WTC11 (cell line): ENCODE measurements around the gene PCBP3. TPM values are rescaled to one million over a fixed set of nuclear protein-coding genes. Genes with fewer than 3 reads are reported as not detected.

Source experiments
- ATAC-seq: fragments of 200-7000 bp; cut with Tn5 transposase; 2 replicates; pipeline ENCODE4 v1.10.0; 2021; ENCODE audit warnings: mild to moderate bottlenecking, moderate library complexity
- CTCF ChIA-PET: fragments of 300-600 bp; sonication (Branson Sonifier 250); formaldehyde crosslinking; loops from one replicate; lab custom pipeline; 2021; ENCODE audit warnings: antibody characterized with exemption; lab: Charles Lee
- POLR2A ChIA-PET: fragments of 350-600 bp; sonication (Branson Sonifier 250); formaldehyde crosslinking; loops from one replicate; lab custom pipeline; 2021; ENCODE audit warnings: antibody characterized with exemption; lab: Charles Lee
- DNase-seq: peaks from one replicate; pipeline ENCODE4 v3.0.0; 2021; ENCODE audit warnings: low spot score
- H3K27ac Mint-ChIP-seq: 2 replicates; pipeline ENCODE4 v1.8.0; 2021; ENCODE audit warnings: mixed read lengths
- H3K27me3 Mint-ChIP-seq: 2 replicates; pipeline ENCODE4 v1.8.0; 2021; ENCODE audit warnings: low read depth, mild to moderate bottlenecking, moderate library complexity, mixed read lengths
- H3K36me3 Mint-ChIP-seq: 2 replicates; pipeline ENCODE4 v1.8.0; 2021; ENCODE audit warnings: mixed read lengths
- H3K4me1 Mint-ChIP-seq: 2 replicates; pipeline ENCODE4 v1.8.0; 2022; ENCODE audit warnings: mixed read lengths
- H3K4me3 Mint-ChIP-seq: 2 replicates; pipeline ENCODE4 v1.8.0; 2021; ENCODE audit warnings: mild to moderate bottlenecking, moderate library complexity, mixed read lengths
- H3K9me3 Mint-ChIP-seq: 2 replicates; pipeline ENCODE4 v1.8.0; 2021; ENCODE audit warnings: mixed read lengths
- AR ChIP-seq: fragments of 250-450 bp; sonication (Bioruptor Pico); IDR thresholded peaks from 2 replicates; pipeline ENCODE4 v1.9.0; 2021; ENCODE audit warnings: mild to moderate bottlenecking
- ATF1 ChIP-seq: sonication (generic); formaldehyde crosslinking; IDR thresholded peaks from 2 replicates; pipeline ENCODE4 v1.8.1; 2023; ENCODE audit warnings: mild to moderate bottlenecking, moderate library complexity, missing genetic modification reagents
- ATF2 ChIP-seq: sonication (generic); formaldehyde crosslinking; IDR thresholded peaks from 2 replicates; pipeline ENCODE4 v1.8.1; 2022; ENCODE audit warnings: low read depth, missing genetic modification reagents, borderline replicate concordance
- ATF6 ChIP-seq: sonication (generic); formaldehyde crosslinking; IDR thresholded peaks from 2 replicates; pipeline ENCODE4 v1.8.1; 2023; ENCODE audit warnings: mild to moderate bottlenecking, missing genetic modification reagents
- ERG ChIP-seq: fragments of 250-450 bp; sonication (Bioruptor Pico); IDR thresholded peaks from 2 replicates; pipeline ENCODE4 v1.8.0; 2021; ENCODE audit warnings: mild to moderate bottlenecking
- FOXK1 ChIP-seq: sonication (generic); formaldehyde crosslinking; IDR thresholded peaks from 2 replicates; pipeline ENCODE4 v1.8.0; 2022; ENCODE audit warnings: mild to moderate bottlenecking, moderate library complexity, missing genetic modification reagents
- GRHL2 ChIP-seq: fragments of 250-450 bp; sonication (Bioruptor Pico); IDR thresholded peaks from 2 replicates; pipeline ENCODE4 v1.8.0; 2022; ENCODE audit warnings: mild to moderate bottlenecking, moderate library complexity; ENCODE audit not compliant: insufficient replicate concordance, severe bottlenecking
- MYBL2 ChIP-seq: sonication (generic); formaldehyde crosslinking; IDR thresholded peaks from 2 replicates; pipeline ENCODE4 v1.8.1; 2023; ENCODE audit warnings: mild to moderate bottlenecking, moderate library complexity, missing genetic modification reagents
- SMAD4 ChIP-seq: sonication (generic); formaldehyde crosslinking; IDR thresholded peaks from 2 replicates; pipeline ENCODE4 v1.8.0; 2022; ENCODE audit warnings: mild to moderate bottlenecking, missing genetic modification reagents
- SOX15 ChIP-seq: fragments of 250-450 bp; sonication (Bioruptor Pico); IDR thresholded peaks from 2 replicates; pipeline ENCODE4 v1.9.0; 2021; ENCODE audit warnings: mild to moderate bottlenecking
- USF2 ChIP-seq: sonication (generic); formaldehyde crosslinking; IDR thresholded peaks from 2 replicates; pipeline ENCODE4 v1.8.1; 2023; ENCODE audit warnings: mild to moderate bottlenecking, missing genetic modification reagents, moderate library complexity
- ZNF138 ChIP-seq: sonication (generic); formaldehyde crosslinking; conservative IDR thresholded peaks from 2 replicates; pipeline ENCODE4 v1.8.1; 2022; ENCODE audit warnings: mild to moderate bottlenecking, moderate library complexity, missing genetic modification reagents
- ZNF423 ChIP-seq: fragments of 250-450 bp; sonication (Bioruptor Pico); IDR thresholded peaks from 2 replicates; pipeline ENCODE4 v2.1.2; 2022; ENCODE audit warnings: mild to moderate bottlenecking, moderate library complexity
- ZNF512 ChIP-seq: sonication (generic); formaldehyde crosslinking; IDR thresholded peaks from 2 replicates; pipeline ENCODE4 v1.8.1; 2022; ENCODE audit warnings: missing genetic modification reagents, borderline replicate concordance
- ZNF532 ChIP-seq: fragments of 250-450 bp; sonication (Bioruptor Pico); IDR thresholded peaks from 2 replicates; pipeline ENCODE4 v1.9.0; 2021; ENCODE audit warnings: mild to moderate bottlenecking, borderline replicate concordance
- ZNF671 ChIP-seq: fragments of 250-450 bp; sonication (Bioruptor Pico); IDR thresholded peaks from 2 replicates; pipeline ENCODE4 v1.8.0; 2021; ENCODE audit warnings: mild to moderate bottlenecking
- total RNA-seq: library from RNA; stranded (reverse); gene quantifications from 3 replicates; pipeline ENCODE4 v1.2.3, GENCODE V29; 2021

Gene PCBP3
- total RNA-seq, 1 experiment from 2014 or later, result 8.5 TPM

GRCh38 chr21:45944601-45945000 lies 301.1 kb downstream of the PCBP3 start (continued):
- no peak for TF ChIP-seq ATF6

GRCh38 chr21:45945066-45945867 lies 301.7 kb downstream of the PCBP3 start:
- no peak for TF ChIP-seq ZNF532 (CRISPR knock-in tag)
- TF ChIP-seq AR (CRISPR knock-in tag), result no peak
- no peak for TF ChIP-seq ZNF671
- TF ChIP-seq MYBL2 (CRISPR knock-in tag), result no peak
- TF ChIP-seq FOXK1, result no peak
- TF ChIP-seq ZNF512 (CRISPR knock-in tag), result no peak
- TF ChIP-seq ERG (CRISPR knock-in tag), result no peak
- TF ChIP-seq ZNF423, result no peak
- no peak for TF ChIP-seq GRHL2
- no peak for TF ChIP-seq ATF1
- TF ChIP-seq SOX15 (CRISPR knock-in tag), result no peak
- TF ChIP-seq ATF2 (CRISPR knock-in tag), result no peak
- no peak for TF ChIP-seq USF2 (CRISPR knock-in tag)
- TF ChIP-seq ATF6, result no peak
- no peak for TF ChIP-seq SMAD4 (CRISPR knock-in tag)
- TF ChIP-seq ZNF138 (CRISPR knock-in tag), result no peak
- H3K4me3 Mint-ChIP-seq, result no peak overlapping the region
- CTCF ChIA-PET, result no interaction called here
- H3K27ac Mint-ChIP-seq, result no peak overlapping the region
- POLR2A ChIA-PET, result interaction anchor here (0.6 kb wide), 1 partner anchor 288 kb away, joined by 4 read pairs; no protein-coding TSS in a partner anchor
- H3K36me3 Mint-ChIP-seq, result no peaks in the 10 kb centered on the region; the same call in 1 of the 2 replicates
- H3K27me3 Mint-ChIP-seq, result no peaks in the 10 kb centered on the region; the same call in 1 of the 2 replicates
- ATAC-seq (no peak), DNase-seq (no peak)
- H3K4me1 Mint-ChIP-seq, result peaks cover 6% of the 10 kb centered on the region; the same call in 1 of the 2 replicates
- no peaks in the 10 kb centered on the region for H3K9me3 Mint-ChIP-seq
